ENCODE measurements around the gene PUM1.

The PUM1 gene

DNA sequence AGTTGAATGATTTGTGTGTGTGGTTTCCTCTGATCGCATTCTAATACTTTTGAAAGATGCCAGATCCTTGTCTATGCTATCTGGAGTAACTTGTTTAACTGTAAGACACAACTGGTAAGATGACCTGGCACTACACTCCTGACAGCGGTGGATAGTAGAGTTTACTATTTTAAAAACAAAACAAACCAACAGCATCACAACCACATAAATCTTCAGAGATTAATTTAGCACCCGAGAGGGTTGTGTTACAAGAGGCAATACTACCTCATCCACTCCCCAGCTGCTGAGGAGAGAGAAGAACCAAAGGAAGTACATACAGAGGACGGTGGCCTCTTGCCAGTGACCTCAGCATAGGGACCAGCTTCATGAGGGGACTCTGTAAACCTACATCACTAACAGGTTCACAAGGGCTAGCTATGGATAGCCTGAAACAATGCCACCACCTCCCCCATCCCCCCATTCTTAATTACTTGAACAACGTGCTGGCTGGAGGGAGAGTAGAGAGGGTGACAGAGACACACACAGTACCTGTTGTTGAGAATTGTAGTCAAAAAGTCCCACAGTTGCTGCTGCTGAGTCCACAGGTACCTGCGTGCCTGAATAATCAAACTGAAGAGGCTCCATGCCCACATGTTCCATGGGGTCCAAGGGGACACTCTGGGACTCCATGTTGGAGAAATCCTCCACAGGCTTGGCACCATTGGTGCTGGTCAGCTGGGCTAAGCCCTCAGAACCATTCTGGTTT lies 73.5 kb downstream of the PUM1 start:
- H3K27ac ChIP-seq = no peak overlapping the region
- TF ChIP-seq ZFX (IDR thresholded peaks at IDR 0.05; ENCODE audit: borderline replicate concordance) = no peak
- TF ChIP-seq, protein P1, sequence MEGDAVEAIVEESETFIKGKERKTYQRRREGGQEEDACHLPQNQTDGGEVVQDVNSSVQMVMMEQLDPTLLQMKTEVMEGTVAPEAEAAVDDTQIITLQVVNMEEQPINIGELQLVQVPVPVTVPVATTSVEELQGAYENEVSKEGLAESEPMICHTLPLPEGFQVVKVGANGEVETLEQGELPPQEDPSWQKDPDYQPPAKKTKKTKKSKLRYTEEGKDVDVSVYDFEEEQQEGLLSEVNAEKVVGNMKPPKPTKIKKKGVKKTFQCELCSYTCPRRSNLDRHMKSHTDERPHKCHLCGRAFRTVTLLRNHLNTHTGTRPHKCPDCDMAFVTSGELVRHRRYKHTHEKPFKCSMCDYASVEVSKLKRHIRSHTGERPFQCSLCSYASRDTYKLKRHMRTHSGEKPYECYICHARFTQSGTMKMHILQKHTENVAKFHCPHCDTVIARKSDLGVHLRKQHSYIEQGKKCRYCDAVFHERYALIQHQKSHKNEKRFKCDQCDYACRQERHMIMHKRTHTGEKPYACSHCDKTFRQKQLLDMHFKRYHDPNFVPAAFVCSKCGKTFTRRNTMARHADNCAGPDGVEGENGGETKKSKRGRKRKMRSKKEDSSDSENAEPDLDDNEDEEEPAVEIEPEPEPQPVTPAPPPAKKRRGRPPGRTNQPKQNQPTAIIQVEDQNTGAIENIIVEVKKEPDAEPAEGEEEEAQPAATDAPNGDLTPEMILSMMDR (IDR thresholded peaks at IDR 0.05) = no peak

DNA sequence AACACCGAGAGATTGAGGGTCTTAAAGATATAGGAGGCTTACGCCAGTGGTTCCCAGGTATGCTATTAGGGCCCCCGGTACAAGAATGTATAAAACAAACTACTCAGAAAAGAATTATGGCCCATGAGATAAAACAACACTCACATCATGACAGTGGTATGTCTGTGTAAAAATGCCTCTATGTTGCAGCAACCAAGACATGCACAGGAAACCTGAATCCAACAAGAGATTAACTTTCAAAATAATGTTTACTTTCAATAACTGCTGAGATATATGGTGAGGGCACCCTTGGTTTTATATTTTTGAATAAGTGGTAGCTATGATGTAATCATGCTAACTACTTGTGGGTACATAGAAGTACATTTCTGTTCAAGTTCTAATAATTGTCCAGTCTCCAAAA lies 74.9 kb downstream of the PUM1 start:
- H3K27ac ChIP-seq = no peak overlapping the region
- no peak for TF ChIP-seq ZFX (IDR thresholded peaks at IDR 0.05; ENCODE audit: borderline replicate concordance)
- TF ChIP-seq, protein P1 (IDR thresholded peaks at IDR 0.05) = no peak

DNA sequence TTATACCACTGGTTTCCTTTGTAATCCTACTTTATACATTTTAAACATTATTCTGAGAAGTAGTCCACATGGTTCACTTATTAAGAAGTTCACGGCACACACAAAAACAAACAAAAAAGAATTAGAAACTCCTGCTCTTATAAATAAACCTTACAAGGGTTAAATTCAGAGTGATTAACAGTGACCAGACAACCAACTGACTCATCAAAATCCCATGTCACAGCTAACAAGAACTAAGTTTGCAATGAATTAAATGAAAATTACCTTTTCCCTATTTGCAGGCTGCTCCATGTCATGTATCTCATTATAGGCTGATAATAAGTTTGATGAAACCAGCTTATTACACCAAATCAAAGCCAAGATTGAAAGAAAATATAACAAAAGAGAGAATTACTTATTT lies 77.5 kb downstream of the PUM1 start:
- TF ChIP-seq ZFX (IDR thresholded peaks at IDR 0.05; ENCODE audit: borderline replicate concordance) = no peak
- TF ChIP-seq, protein P1 (IDR thresholded peaks at IDR 0.05) = no peak
- no peak overlapping the region; the same call in 1 of the 2 replicates for H3K27ac ChIP-seq

DNA sequence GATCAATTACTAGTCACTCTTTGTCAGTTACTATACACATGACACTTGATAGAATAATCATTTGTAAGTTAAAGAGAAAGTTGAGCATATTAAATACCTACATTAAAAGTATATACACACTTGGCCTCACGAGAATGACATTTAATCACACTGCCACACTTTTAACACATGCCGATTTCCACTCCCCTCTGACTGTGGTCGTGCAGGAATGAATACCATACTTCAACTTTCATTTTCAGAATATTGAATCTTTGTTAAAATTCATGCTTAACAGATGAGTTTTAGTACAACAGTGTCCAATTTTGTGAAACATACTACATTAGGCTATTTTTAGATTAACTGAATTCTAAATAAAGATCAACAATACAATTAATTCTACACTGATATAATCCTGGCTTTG lies 78.8 kb downstream of the PUM1 start:
- TF ChIP-seq ZFX (IDR thresholded peaks at IDR 0.05; ENCODE audit: borderline replicate concordance) = no peak
- H3K27ac ChIP-seq = no peak overlapping the region

DNA sequence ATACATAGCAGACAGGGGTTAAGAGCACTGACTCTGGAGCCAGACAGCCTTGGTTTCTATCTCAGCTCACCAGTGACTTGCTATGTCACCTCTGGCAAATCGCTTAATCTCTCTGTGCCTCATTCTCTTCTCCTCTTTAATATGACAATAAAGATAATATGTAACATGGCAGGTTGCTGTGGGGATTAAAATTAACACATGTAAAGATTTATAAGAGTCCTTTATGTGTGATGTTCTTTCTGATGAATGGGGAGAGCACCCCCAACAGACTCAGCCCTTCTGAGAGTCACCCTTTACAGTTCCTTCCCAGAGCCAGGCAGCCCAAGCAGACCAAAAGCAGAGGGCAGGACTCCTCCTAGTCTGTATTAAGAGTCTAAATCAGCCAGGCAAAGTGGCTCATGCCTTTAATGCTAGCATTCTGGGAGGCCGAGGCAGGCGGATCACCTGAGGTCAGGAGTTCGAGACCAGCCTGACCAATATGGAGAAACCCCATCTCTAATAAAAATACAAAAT lies 80.5 kb downstream of the PUM1 start:
- no peak for TF ChIP-seq ZFX (IDR thresholded peaks at IDR 0.05; ENCODE audit: borderline replicate concordance)
- TF ChIP-seq, protein P1 (IDR thresholded peaks at IDR 0.05) = no peak
- H3K27ac ChIP-seq = no peak overlapping the region

DNA sequence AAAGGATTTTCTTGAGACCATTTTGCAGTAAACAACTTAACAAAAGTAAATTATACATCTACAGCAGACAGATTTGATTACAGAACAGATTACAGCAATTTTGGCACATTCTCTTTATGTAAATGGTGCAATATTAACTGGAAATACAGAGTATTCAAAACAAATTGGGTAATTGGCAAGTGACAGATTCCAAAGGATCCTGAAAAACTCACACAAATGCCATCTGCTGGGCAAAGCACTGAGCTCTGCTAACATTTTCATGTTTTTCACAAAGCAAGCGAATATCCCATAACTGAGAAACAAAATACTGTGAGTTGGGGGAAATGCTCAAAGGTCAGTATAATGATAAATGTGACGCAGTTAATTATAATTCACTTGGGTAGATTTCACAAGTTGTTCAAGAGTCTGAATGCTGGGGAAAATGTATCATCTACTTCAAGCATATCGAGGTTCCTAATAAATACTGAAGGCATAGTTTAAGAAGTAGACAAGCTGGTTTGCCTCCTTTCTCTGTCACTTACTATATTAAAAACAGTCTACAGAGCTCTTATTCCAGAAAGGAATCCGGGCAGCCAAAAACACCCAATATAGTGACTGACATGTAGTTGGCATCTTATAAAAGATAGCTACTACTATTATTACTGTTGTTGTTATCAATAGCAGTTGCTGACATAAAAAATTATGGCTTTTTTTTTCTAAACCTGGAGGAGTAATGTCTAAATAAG lies 81.2 kb downstream of the PUM1 start:
- H3K27ac ChIP-seq = no peak overlapping the region
- TF ChIP-seq, protein P1 (IDR thresholded peaks at IDR 0.05) = no peak
- TF ChIP-seq ZFX (IDR thresholded peaks at IDR 0.05; ENCODE audit: borderline replicate concordance) = no peak

DNA sequence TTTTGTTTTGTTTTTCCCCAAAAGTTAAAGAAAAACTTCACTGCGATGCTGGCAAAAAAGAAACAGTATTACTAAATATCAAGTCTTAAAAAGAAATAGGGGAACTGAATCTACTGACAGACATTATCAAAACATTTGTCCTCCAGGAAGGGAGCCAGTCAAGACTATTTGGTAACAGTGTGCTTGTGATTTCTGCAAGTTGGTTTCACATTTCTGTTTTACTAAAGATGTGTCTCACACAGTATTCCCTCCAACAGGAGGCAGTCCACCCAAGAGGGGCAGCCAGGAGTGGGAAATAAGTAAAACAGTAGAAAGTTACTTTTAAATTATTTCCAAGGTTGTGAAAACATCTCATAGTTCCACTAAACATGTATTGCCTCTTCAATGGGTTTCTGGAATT lies 82.6 kb downstream of the PUM1 start:
- TF ChIP-seq, protein P1 (IDR thresholded peaks at IDR 0.05) = no peak
- TF ChIP-seq ZFX (IDR thresholded peaks at IDR 0.05; ENCODE audit: borderline replicate concordance) = no peak
- H3K27ac ChIP-seq = no peak overlapping the region

All from 22Rv1 (cell line).